Activated naive CD8-positive, alpha-beta T cell (primary cell): ENCODE measurements around the gene MYO5B.

Source experiments
- H3K27ac Mint-ChIP-seq: one replicate; pipeline ENCODE4 v1.8.0; 2021; ENCODE audit warnings: mixed read lengths
- H3K27me3 Mint-ChIP-seq: one replicate; pipeline ENCODE4 v1.8.0; 2021; ENCODE audit warnings: mixed read lengths
- H3K36me3 Mint-ChIP-seq: one replicate; pipeline ENCODE4 v1.8.0; 2021; ENCODE audit warnings: mixed read lengths
- H3K4me1 Mint-ChIP-seq: one replicate; pipeline ENCODE4 v1.8.0; 2021; ENCODE audit warnings: low read depth, mixed read lengths
- H3K4me3 Mint-ChIP-seq: one replicate; pipeline ENCODE4 v1.8.0; 2021; ENCODE audit warnings: mild to moderate bottlenecking, mixed read lengths
- H3K9me3 Mint-ChIP-seq: one replicate; pipeline ENCODE4 v1.8.0; 2021; ENCODE audit warnings: low read depth, mixed read lengths

MYO5B gene

GRCh38 chr18:49966090-49966489, 228.9 kb downstream of the MYO5B start:
- no peak overlapping the region for H3K27ac Mint-ChIP-seq
- H3K4me1 Mint-ChIP-seq = peaks cover 10% of the 10 kb centered on the region
- no peaks in the 10 kb centered on the region for H3K36me3 Mint-ChIP-seq
- H3K9me3 Mint-ChIP-seq = no peaks in the 10 kb centered on the region
- H3K4me3 Mint-ChIP-seq = no peak overlapping the region
- H3K27me3 Mint-ChIP-seq = peaks cover 5% of the 10 kb centered on the region

DNA sequence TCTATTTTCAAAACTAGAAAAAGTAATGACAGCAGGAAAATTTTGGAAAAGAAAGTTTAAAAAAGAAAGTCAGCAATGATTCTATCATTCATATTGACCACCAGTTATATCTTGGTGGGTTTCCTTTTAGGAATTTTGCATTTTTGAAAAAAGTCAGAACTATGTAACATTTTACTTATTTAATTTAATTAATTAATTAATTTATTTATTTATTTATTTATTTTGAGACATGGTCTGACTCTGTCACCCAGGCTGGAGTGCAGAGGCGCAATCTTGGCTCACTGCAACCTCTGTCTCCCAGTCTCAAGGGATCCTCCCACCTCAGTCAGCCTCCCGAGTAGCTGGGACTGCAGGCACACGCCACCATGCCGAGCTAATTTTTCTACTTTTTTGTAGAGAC, 231.7 kb downstream of the MYO5B start:
- H3K27ac Mint-ChIP-seq = no peak overlapping the region
- peaks cover 3% of the 10 kb centered on the region for H3K36me3 Mint-ChIP-seq
- peaks cover 30% of the 10 kb centered on the region for H3K4me1 Mint-ChIP-seq
- no peak overlapping the region for H3K4me3 Mint-ChIP-seq
- H3K9me3 Mint-ChIP-seq = no peaks in the 10 kb centered on the region
- peaks cover 11% of the 10 kb centered on the region for H3K27me3 Mint-ChIP-seq

GRCh38 chr18:49961271-49961670, 233.7 kb downstream of the MYO5B start:
- H3K27ac Mint-ChIP-seq = no peak overlapping the region

DNA sequence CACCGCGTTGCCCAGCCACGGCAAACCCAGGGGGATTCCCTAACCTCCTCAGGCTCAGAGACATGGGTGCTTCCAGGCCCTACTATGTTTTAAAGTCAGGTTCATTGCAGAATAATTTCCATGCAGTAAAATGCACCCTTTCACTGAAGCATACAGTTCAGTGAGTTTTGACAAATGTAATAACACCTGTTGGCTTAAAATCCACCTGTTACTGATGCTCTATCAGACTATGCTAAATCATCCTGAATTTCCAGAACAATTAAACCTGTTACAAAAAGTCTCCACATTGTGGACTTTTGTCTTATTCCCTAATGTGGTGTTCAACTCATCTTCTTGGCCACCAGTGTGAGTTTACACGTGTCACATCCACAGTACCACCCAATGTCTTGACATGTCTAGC, 234.6 kb downstream of the MYO5B start:
- no peak overlapping the region for H3K27ac Mint-ChIP-seq
- no peaks in the 10 kb centered on the region for H3K9me3 Mint-ChIP-seq
- H3K4me3 Mint-ChIP-seq = no peak overlapping the region

More at GRCh38 chr18:49961271-49961670, 233.7 kb downstream of the MYO5B start:
- H3K36me3 Mint-ChIP-seq = peaks cover 5% of the 10 kb centered on the region
- no peaks in the 10 kb centered on the region for H3K9me3 Mint-ChIP-seq
- H3K4me1 Mint-ChIP-seq = peaks cover 34% of the 10 kb centered on the region
- peaks cover 17% of the 10 kb centered on the region for H3K27me3 Mint-ChIP-seq
- no peak overlapping the region for H3K4me3 Mint-ChIP-seq

DNA sequence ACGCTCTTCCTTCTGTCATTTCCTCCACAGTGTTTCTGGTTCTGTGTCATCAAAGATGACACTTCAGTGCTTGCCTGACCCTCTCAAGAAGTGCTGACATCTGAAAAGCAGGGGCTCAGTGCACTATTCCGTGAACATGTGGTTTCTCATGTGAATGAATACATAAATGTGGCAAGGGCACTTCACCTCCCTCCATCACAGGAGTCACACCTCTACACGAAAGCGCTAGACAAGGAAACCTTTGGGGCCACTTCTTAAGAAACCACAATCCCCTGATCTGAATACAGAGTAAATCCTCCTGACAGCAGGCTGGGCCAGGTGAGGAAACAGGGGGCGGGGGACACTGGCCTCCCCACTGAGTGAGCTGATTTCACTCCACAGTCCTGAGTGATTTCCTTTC, 235.8 kb downstream of the MYO5B start:
- Mint-ChIP-seq H3K4me1 (peaks cover 34% of the 10 kb centered on the region), H3K27me3 (peaks cover 19% of the 10 kb centered on the region), H3K27ac (no peak overlapping the region), H3K4me3 (peak overlapping the region; percentile 17), H3K36me3 (peaks cover 5% of the 10 kb centered on the region), H3K9me3 (no peaks in the 10 kb centered on the region)

More for the DNA sequence above, 234.6 kb downstream of the MYO5B start:
- H3K4me1 Mint-ChIP-seq = peaks cover 34% of the 10 kb centered on the region
- H3K27me3 Mint-ChIP-seq = peaks cover 21% of the 10 kb centered on the region
- H3K36me3 Mint-ChIP-seq = peaks cover 5% of the 10 kb centered on the region

GRCh38 chr18:49955263-49955662, 239.7 kb downstream of the MYO5B start:
- no peaks in the 10 kb centered on the region for H3K9me3 Mint-ChIP-seq
- H3K27ac Mint-ChIP-seq = no peak overlapping the region
- peaks cover 5% of the 10 kb centered on the region for H3K36me3 Mint-ChIP-seq
- no peak overlapping the region for H3K4me3 Mint-ChIP-seq
- H3K27me3 Mint-ChIP-seq = peaks cover 16% of the 10 kb centered on the region
- H3K4me1 Mint-ChIP-seq = peaks cover 29% of the 10 kb centered on the region

DNA sequence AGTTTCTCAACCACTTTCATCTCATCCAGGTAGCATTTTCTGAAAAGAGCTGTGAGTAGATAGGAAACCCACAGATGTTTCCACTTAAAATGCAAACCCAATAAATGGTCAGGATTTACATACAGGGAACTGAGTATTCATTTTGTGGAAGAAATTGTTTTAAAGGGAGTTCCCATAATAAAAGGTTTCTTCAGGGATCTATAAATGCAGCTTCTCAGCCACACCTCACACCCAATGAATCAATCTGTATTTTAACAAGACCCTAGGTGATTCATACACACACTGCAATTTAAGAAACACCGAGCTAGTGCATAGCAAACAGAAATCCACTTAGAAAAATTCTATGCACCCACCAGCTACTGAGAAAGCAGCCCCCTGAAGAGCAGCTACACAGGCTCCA, 241.6 kb downstream of the MYO5B start:
- Mint-ChIP-seq H3K4me1 (peaks cover 28% of the 10 kb centered on the region), H3K27me3 (peaks cover 12% of the 10 kb centered on the region), H3K36me3 (peaks cover 2% of the 10 kb centered on the region), H3K27ac (no peak overlapping the region), H3K9me3 (no peaks in the 10 kb centered on the region), H3K4me3 (no peak overlapping the region)

GRCh38 chr18:49949951-49950395, 245.0 kb downstream of the MYO5B start:
- H3K4me3 Mint-ChIP-seq = peak overlapping the region; percentile 73
- H3K36me3 Mint-ChIP-seq = no peaks in the 10 kb centered on the region
- peaks cover 23% of the 10 kb centered on the region for H3K4me1 Mint-ChIP-seq
- H3K27me3 Mint-ChIP-seq = no peaks in the 10 kb centered on the region
- H3K9me3 Mint-ChIP-seq = no peaks in the 10 kb centered on the region
- H3K27ac Mint-ChIP-seq = peak overlapping the region; percentile 29

DNA sequence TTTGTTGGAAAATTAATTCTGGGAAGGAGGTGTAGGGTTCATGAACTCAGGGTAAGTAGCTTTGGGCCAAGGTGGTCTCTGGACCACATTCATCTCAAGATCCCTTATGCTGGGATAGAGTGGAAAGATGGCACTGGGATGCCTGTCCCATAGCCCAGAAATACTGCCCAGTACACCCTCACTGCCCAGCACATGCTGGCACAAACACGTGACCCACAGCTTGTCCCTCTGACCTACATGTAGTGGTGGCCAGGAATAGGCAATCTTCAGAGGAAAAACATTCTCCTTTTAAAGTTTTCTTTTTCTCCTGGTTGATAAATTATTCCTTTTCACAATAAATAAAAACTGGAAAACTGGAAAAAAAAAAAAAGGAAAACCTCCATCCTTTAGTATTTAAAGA, 246.0 kb downstream of the MYO5B start:
- Mint-ChIP-seq H3K4me1 (peaks cover 23% of the 10 kb centered on the region), H3K4me3 (no peak overlapping the region), H3K27ac (no peak overlapping the region)

GRCh38 chr18:49944663-49945062, 250.3 kb downstream of the MYO5B start:
- Mint-ChIP-seq H3K4me1 (peaks cover 5% of the 10 kb centered on the region), H3K27me3 (no peaks in the 10 kb centered on the region), H3K36me3 (no peaks in the 10 kb centered on the region), H3K9me3 (no peaks in the 10 kb centered on the region), H3K4me3 (no peak overlapping the region), H3K27ac (no peak overlapping the region)

More for the DNA sequence above, 246.0 kb downstream of the MYO5B start:
- no peaks in the 10 kb centered on the region for H3K36me3 Mint-ChIP-seq
- no peaks in the 10 kb centered on the region for H3K9me3 Mint-ChIP-seq
- H3K27me3 Mint-ChIP-seq = no peaks in the 10 kb centered on the region

DNA sequence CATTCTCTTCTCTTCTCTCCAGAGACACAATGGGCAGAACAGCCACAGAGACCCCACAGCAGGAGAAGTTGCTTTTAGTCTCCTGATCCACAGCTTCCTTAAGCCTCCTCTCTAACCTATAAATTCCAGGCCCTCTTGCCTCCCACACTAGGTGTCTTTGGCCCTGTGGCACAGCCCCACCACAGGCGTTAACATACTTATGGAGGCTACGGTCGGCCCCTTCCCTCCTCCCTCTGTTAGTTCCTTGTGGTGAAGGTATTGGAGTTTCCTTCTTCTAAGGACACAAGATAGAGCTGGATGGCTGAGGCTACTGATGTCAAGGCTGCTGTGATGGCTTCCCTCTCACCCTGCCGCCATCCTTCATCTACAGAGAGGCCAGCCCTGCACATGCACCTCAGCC, 258.1 kb downstream of the MYO5B start:
- H3K27me3 Mint-ChIP-seq = no peaks in the 10 kb centered on the region
- no peaks in the 10 kb centered on the region for H3K36me3 Mint-ChIP-seq
- no peak overlapping the region for H3K27ac Mint-ChIP-seq
- H3K9me3 Mint-ChIP-seq = no peaks in the 10 kb centered on the region
- H3K4me1 Mint-ChIP-seq = no peaks in the 10 kb centered on the region
- no peak overlapping the region for H3K4me3 Mint-ChIP-seq

DNA sequence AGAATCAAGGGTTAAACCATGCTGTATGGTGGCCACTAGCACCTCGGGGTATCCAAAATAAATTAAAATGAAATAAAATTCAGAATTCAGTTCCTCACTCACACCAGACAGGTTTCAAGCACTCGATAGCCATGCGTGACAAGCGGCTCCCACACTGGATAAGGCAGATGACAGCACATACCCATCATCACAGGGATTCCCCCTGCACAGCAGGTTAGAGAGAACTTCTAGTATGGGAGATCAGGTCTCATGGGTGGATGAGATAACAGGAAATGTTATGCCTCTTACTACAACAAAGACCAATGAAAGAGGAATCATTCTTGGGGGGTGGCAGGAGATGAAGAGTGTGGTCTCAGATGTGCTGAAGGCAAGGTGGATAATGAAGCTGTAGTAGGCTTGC, 259.7 kb downstream of the MYO5B start:
- Mint-ChIP-seq H3K4me1 (no peaks in the 10 kb centered on the region), H3K9me3 (no peaks in the 10 kb centered on the region), H3K4me3 (no peak overlapping the region), H3K36me3 (no peaks in the 10 kb centered on the region), H3K27me3 (no peaks in the 10 kb centered on the region), H3K27ac (no peak overlapping the region)

- Mint-ChIP-seq H3K9me3 (no peaks in the 10 kb centered on the region), H3K27ac (no peak overlapping the region), H3K4me3 (no peak overlapping the region), H3K4me1 (no peaks in the 10 kb centered on the region), H3K36me3 (no peaks in the 10 kb centered on the region), H3K27me3 (no peaks in the 10 kb centered on the region)
Measured at GRCh38 chr18:49934457-49934856, 260.5 kb downstream of the MYO5B start.

DNA sequence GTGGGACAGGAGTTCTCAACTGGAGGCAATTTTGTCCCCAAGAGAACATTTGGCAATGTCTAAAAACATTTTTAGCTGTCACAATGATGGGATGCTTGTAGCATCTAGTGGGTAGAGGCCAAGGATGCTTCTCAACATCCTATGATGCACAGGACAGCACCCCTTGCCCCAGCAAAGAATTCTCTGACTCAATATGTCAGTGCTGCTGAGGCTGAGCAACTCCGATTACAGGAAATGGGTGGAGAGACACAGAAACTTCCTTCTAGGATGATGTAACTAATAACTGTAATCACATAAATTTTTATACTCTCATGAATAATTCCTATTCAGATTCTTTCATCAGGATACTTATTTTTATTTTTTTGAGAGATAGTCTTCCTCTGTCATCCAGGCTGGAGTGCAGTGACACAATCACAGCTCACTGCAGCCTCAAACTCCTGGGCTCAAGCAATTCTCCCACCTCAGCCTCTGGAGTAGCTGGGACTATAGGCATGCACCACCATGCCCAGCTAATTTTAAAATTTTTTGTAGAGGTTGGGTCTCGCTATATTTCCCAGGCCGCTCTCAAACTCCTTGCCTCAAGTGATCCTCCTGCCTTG, 261.3 kb downstream of the MYO5B start:
- Mint-ChIP-seq H3K4me3 (no peak overlapping the region), H3K36me3 (no peaks in the 10 kb centered on the region), H3K27ac (no peak overlapping the region), H3K9me3 (no peaks in the 10 kb centered on the region), H3K4me1 (no peaks in the 10 kb centered on the region), H3K27me3 (no peaks in the 10 kb centered on the region)

- no peak overlapping the region for H3K27ac Mint-ChIP-seq
- peaks cover 2% of the 10 kb centered on the region for H3K27me3 Mint-ChIP-seq
- H3K4me1 Mint-ChIP-seq = no peaks in the 10 kb centered on the region
- no peaks in the 10 kb centered on the region for H3K9me3 Mint-ChIP-seq
- no peak overlapping the region for H3K4me3 Mint-ChIP-seq
- no peaks in the 10 kb centered on the region for H3K36me3 Mint-ChIP-seq
Measured at GRCh38 chr18:49931760-49932159, 263.2 kb downstream of the MYO5B start.

DNA sequence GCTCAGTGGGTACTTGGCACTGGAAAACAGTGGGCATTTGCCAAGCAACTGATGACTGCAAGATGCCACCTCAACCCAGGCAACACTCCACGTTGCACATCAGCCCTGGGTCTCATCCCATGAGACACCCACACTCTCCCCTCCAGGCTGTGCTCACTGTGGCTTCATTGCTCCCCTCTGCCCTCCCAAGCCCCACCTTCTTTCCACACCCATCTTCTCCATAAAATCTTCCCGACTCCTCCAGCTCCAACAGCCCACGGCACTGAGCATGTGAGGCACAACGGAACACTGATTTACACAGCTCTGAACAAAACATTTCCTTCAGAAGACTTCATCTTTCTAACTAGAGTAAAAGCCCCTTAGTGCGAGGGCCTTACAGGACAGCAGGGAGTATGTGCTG, 263.8 kb downstream of the MYO5B start:
- H3K27ac Mint-ChIP-seq = no peak overlapping the region
- no peaks in the 10 kb centered on the region for H3K9me3 Mint-ChIP-seq
- H3K36me3 Mint-ChIP-seq = no peaks in the 10 kb centered on the region
- no peaks in the 10 kb centered on the region for H3K4me1 Mint-ChIP-seq
- H3K27me3 Mint-ChIP-seq = peaks cover 4% of the 10 kb centered on the region
- H3K4me3 Mint-ChIP-seq = no peak overlapping the region
